ENCODE results near the gene IGF1R. TPM values are rescaled to one million over a fixed set of nuclear protein-coding genes. Genes with fewer than 3 reads are reported as not detected.

The IGF1R gene
- polyA plus RNA-seq, 12 donors = 12.5 to 29.8 (median 16.6) TPM; not detected in 1

GRCh38 chr15:98905963-98906711 lies 257.8 kb downstream of the IGF1R start:
- no peak for DNase-seq

GRCh38 chr15:98906712-98907083 lies 258.4 kb downstream of the IGF1R start:
- DNase-seq = no peak

GRCh38 chr15:98907927-98908471 lies 259.7 kb downstream of the IGF1R start:
- no peak for DNase-seq

- DNase-seq = no peak
These were observed 261.9 kb downstream of the IGF1R start for GRCh38 chr15:98909968-98910885.

- DNase-seq = no peak
These were observed 266.3 kb downstream of the IGF1R start for GRCh38 chr15:98914626-98915025.

- no peak for DNase-seq
These were observed 268.5 kb downstream of the IGF1R start for GRCh38 chr15:98916826-98917225.

GRCh38 chr15:98917417-98917816 lies 269.1 kb downstream of the IGF1R start:
- DNase-seq = no peak

- no peak for DNase-seq
These were observed 271.9 kb downstream of the IGF1R start for GRCh38 chr15:98920091-98920880.

- no peak for DNase-seq
These were observed 274.8 kb downstream of the IGF1R start for GRCh38 chr15:98923171-98923570.

GRCh38 chr15:98923579-98923978 lies 275.2 kb downstream of the IGF1R start:
- DNase-seq = no peak

- no peak for DNase-seq
These were observed 276.2 kb downstream of the IGF1R start for GRCh38 chr15:98924401-98925049.

GRCh38 chr15:98926236-98926635 lies 277.9 kb downstream of the IGF1R start:
- DNase-seq = no peak

- DNase-seq = peak; percentile 52
These were observed 278.7 kb downstream of the IGF1R start for GRCh38 chr15:98927022-98927421.

- no peak for DNase-seq
These were observed 279.7 kb downstream of the IGF1R start for GRCh38 chr15:98927996-98928395.

GRCh38 chr15:98930576-98930975 lies 282.2 kb downstream of the IGF1R start:
- no peak for DNase-seq

GRCh38 chr15:98931004-98931403 lies 282.7 kb downstream of the IGF1R start:
- no peak for DNase-seq

- DNase-seq = no peak
These were observed 285.1 kb downstream of the IGF1R start for GRCh38 chr15:98933406-98933805.

- no peak for DNase-seq
These were observed 287.4 kb downstream of the IGF1R start for GRCh38 chr15:98935736-98936135.

GRCh38 chr15:98937413-98938104 lies 289.2 kb downstream of the IGF1R start:
- DNase-seq = no peak

GRCh38 chr15:98938105-98938417 lies 289.7 kb downstream of the IGF1R start:
- no peak for DNase-seq

GRCh38 chr15:98938799-98939198 lies 290.5 kb downstream of the IGF1R start:
- DNase-seq = no peak

All from muscle of arm (tissue), 12 donors.